ENCODE data around the gene SF3B1. TPM values are rescaled to one million over a fixed set of nuclear protein-coding genes. Genes with fewer than 3 reads are reported as not detected.

SF3B1 gene
- total and polyA plus RNA-seq, 7 experiments from 2014 or later: 130 to 737 (median 439) TPM

DNA sequence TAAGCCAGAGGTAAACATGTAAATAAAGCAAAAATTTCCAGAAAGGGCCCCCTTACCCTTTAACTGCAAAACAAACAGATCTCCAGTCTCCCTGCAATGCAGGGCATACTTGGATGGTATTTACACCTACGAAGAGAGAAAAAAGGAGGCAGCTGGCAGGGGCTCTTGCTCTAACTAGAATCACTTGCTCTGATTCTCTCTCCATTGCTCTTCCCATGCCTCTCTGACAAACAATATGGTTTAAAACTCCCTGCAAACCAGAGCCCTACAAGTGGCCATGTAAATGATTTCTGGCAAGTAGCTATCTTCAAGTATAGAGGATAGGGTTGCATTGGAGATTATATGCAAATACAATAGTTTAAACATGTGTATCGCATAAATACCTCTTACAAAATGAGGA is 35.9 kb downstream of the SF3B1 start:
- Histone ChIP-seq H3K36me3 (ENCODE audit: control insufficient read depth in 2 of 3, insufficient read depth in 3 of 3, low read length in 3 of 3) (peaks cover 70 to 98% (median 85%) of the 10 kb centered on the region in 3 experiments), H3K9me3 (ENCODE audit: control insufficient read depth in 2 of 3, low read length in 3 of 3) (no peaks in the 10 kb centered on the region), H3K27ac (ENCODE audit: low read depth, low read length) (no peak overlapping the region), H3K4me1 (ENCODE audit: control insufficient read depth in 2 of 2, insufficient read depth in 2 of 2, low read length in 2 of 2) (no peaks in the 10 kb centered on the region), H3K4me3 (ENCODE audit: low read length) (no peak overlapping the region), H3K27me3 (ENCODE audit: control insufficient read depth in 2 of 2, insufficient read depth in 2 of 2, low read length in 2 of 2) (no peaks in the 10 kb centered on the region)
- H3K4me3 Mint-ChIP-seq: no peak overlapping the region
- POLR2A ChIA-PET: no interaction called here
- H3K36me3 Mint-ChIP-seq: peaks cover 19 to 66% (median 50%) of the 10 kb centered on the region in 5 donors
- H3K4me1 Mint-ChIP-seq: peaks cover 0 to 5% (median 2%) of the 10 kb centered on the region in 7 donors
- CTCF ChIA-PET: interaction anchor here (0.6 kb wide), 1 partner anchor 365 kb away, joined by 3 read pairs; no protein-coding TSS in a partner anchor
- peak overlapping the region in 2 of 9 donors; percentile 17 to 48 for H3K27ac Mint-ChIP-seq
- no peak for ATAC-seq
- H3K27me3 Mint-ChIP-seq: no peaks in the 10 kb centered on the region
- intact Hi-C loops (cut with micrococcal nuclease): loop anchor here in 1 of 2 donors (10.0 kb wide), 1 partner anchor 554 kb away; no protein-coding TSS in a partner anchor
- H3K9me3 Mint-ChIP-seq: no peaks in the 10 kb centered on the region
- no peak for DNase-seq

DNA sequence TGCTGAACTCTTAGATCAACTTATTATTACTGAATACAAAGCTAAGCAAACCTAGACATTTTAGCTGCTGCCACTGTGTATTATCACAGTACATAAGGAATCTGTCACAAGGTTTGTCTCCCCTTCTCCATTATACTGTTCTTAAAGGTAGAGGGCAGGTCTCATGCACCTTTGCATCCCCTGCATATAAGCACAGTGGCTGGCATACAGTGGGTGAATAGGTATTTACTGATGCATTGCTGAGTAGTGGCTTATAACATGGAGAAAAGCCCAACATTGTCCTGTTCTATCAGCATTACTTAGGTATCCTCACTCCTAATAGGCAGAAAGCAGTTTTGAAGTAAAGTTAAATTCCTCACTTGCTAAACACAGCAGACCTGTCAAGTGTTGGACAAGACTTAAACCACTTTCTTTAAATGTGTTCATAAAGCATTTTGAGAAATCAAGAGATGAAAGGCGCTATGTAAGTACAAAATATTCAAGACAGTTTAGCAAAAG is 43.6 kb downstream of the SF3B1 start:
- intact Hi-C loops (cut with micrococcal nuclease): loop anchor here in 1 of 2 donors (10.0 kb wide), 1 partner anchor 546 kb away; no protein-coding TSS in a partner anchor
- Histone ChIP-seq H3K9me3 (ENCODE audit: control insufficient read depth in 2 of 3, low read length in 3 of 3) (no peaks in the 10 kb centered on the region), H3K4me1 (ENCODE audit: control insufficient read depth in 2 of 2, insufficient read depth in 2 of 2, low read length in 2 of 2) (no peaks in the 10 kb centered on the region), H3K36me3 (ENCODE audit: control insufficient read depth in 2 of 3, insufficient read depth in 3 of 3, low read length in 3 of 3) (peaks cover 15 to 48% (median 19%) of the 10 kb centered on the region in 3 experiments), H3K27ac (ENCODE audit: low read depth, low read length) (no peak overlapping the region), H3K27me3 (ENCODE audit: control insufficient read depth in 2 of 2, insufficient read depth in 2 of 2, low read length in 2 of 2) (no peaks in the 10 kb centered on the region), H3K4me3 (ENCODE audit: low read length) (no peak overlapping the region)
- H3K4me1 Mint-ChIP-seq: peaks cover 0 to 4% (median 0%) of the 10 kb centered on the region in 7 donors
- peak overlapping the region in 3 of 9 donors; percentile 34 to 56 (median 51) for H3K27ac Mint-ChIP-seq
- CTCF ChIA-PET: no interaction called here
- peaks cover 5 to 27% (median 16%) of the 10 kb centered on the region in 5 donors for H3K36me3 Mint-ChIP-seq
- no peak for ATAC-seq
- peaks cover 0 to 2% (median 0%) of the 10 kb centered on the region in 5 donors for H3K27me3 Mint-ChIP-seq
- no peaks in the 10 kb centered on the region for H3K9me3 Mint-ChIP-seq
- no peak overlapping the region for H3K4me3 Mint-ChIP-seq
- POLR2A ChIA-PET: interaction anchor here (1.2 kb wide), 1 partner anchor 8 kb away, joined by 3 read pairs; no protein-coding TSS in a partner anchor
- no peak for DNase-seq

DNA sequence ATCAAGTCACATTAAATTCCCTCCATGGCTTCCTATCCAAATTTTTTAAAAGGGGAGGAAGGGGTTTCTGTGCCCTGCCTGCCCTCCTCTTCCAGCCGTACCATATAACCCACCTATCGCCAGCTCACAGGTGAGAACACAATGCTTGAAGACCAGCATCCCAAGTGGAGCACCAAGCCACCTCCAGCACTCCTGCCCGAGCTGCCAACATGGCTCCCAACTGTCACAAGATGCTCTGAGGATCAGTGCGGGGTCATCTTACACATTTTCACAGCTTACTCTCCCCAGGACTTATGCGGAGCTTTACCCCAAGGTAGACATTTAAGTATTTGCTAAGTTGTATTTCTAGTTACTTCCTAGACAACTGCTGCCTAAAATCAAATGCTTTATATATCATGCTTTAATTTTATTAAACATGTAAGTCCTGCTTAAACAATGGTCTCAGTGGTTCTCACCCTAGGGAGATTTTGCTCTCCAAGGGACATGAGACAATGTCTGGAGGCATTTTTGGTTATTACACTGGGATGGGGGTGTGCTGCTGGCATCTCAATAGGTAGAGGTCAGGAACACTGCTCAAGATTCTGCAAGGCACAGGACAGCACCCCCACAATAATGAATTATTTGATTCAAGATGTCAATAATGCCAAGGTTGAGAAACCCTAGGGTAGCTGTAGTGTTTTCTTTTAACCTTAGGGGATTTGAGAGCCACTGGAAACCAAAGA is 45.8 kb downstream of the SF3B1 start:
- POLR2A ChIA-PET: interaction anchor here (0.5 to 0.8 kb wide), 3 partner anchors 17 to 331 kb away, joined by 4 to 5 read pairs (median 4); no protein-coding TSS in a partner anchor
- CTCF ChIA-PET: interaction anchor here (1.2 to 2.5 kb wide), 2 partner anchors 276 to 277 kb away, joined by 5 to 7 read pairs; no protein-coding TSS in a partner anchor

DNA sequence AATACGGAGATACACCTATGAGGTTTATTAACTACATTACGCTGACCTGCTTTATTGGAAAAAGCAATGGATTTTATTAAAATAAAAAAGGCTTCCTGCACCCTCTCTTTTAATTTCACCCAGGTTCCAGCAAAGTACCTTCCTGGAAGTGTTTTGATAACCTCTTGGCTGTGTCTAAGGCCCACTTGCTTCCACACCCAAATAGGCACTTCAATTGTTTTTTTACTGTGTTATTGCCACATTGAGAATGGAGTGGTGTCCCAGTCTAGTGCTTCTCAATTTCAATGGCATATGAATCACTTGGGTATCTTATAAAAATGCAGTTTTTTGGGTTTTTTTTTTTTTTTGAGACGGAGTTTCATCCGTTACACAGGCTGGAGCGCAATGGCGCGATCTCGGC is 47.6 kb downstream of the SF3B1 start:
- CTCF ChIA-PET: interaction anchor here (2.5 kb wide), 1 partner anchor 274 kb away, joined by 7 read pairs; no protein-coding TSS in a partner anchor
- H3K36me3 Mint-ChIP-seq: peaks cover 0 to 4% (median 4%) of the 10 kb centered on the region in 5 donors

More for the DNA sequence above, 45.8 kb downstream of the SF3B1 start:
- peaks cover 4 to 13% (median 11%) of the 10 kb centered on the region in 7 donors for H3K4me1 Mint-ChIP-seq
- intact Hi-C loops (cut with micrococcal nuclease): no loop called here
- no peaks in the 10 kb centered on the region for H3K27me3 ChIP-seq (ENCODE audit: control insufficient read depth in 2 of 2, insufficient read depth in 2 of 2, low read length in 2 of 2)
- H3K27me3 Mint-ChIP-seq: peaks cover 0 to 5% (median 0%) of the 10 kb centered on the region in 5 donors
- H3K4me3 Mint-ChIP-seq: no peak overlapping the region
- H3K4me3 ChIP-seq (ENCODE audit: low read length): no peak overlapping the region
- no peak for ATAC-seq
- no peak for DNase-seq
- no peaks in the 10 kb centered on the region for H3K4me1 ChIP-seq (ENCODE audit: control insufficient read depth in 2 of 2, insufficient read depth in 2 of 2, low read length in 2 of 2)
- no peak overlapping the region for H3K27ac ChIP-seq (ENCODE audit: low read depth, low read length)
- peaks cover 0 to 12% (median 8%) of the 10 kb centered on the region in 5 donors for H3K36me3 Mint-ChIP-seq
- H3K27ac Mint-ChIP-seq: peak overlapping the region in 4 of 9 donors; percentile 43 to 69 (median 65)
- H3K9me3 Mint-ChIP-seq: peaks cover 0 to 1% (median 0%) of the 10 kb centered on the region in 11 donors
- no peaks in the 10 kb centered on the region for H3K9me3 ChIP-seq (ENCODE audit: control insufficient read depth in 2 of 3, low read length in 3 of 3)
- H3K36me3 ChIP-seq (ENCODE audit: control insufficient read depth in 2 of 3, insufficient read depth in 3 of 3, low read length in 3 of 3): peaks cover 0 to 25% (median 9%) of the 10 kb centered on the region in 3 experiments

DNA sequence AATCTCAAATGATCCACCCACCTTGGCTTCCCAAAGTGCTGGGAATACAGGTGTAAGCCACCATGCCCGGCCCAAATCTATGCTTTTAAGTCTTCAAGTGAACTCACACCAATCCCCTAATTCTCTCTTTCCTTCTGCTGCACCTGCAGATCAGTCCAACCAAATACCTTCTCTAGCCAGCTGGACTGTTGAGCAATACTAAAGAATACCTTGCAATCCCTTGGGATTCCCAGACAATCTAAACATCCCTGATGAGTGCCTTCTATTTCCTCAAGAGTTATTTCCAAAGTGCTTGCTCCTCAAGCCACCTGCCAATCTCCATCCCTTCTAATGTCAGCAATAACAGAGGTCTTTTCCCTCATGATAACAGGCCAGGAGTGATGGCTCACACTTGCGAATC is 48.6 kb downstream of the SF3B1 start:
- peaks cover 0 to 1% (median 0%) of the 10 kb centered on the region in 11 donors for H3K9me3 Mint-ChIP-seq
- Histone ChIP-seq H3K4me1 (ENCODE audit: control insufficient read depth in 2 of 2, insufficient read depth in 2 of 2, low read length in 2 of 2) (no peaks in the 10 kb centered on the region), H3K27me3 (ENCODE audit: control insufficient read depth in 2 of 2, insufficient read depth in 2 of 2, low read length in 2 of 2) (no peaks in the 10 kb centered on the region), H3K27ac (ENCODE audit: low read depth, low read length) (no peak overlapping the region), H3K36me3 (ENCODE audit: control insufficient read depth in 2 of 3, insufficient read depth in 3 of 3, low read length in 3 of 3) (peaks cover 0 to 3% (median 3%) of the 10 kb centered on the region in 3 experiments), H3K9me3 (ENCODE audit: control insufficient read depth in 2 of 3, low read length in 3 of 3) (no peaks in the 10 kb centered on the region), H3K4me3 (ENCODE audit: low read length) (no peak overlapping the region)
- H3K27me3 Mint-ChIP-seq: peaks cover 0 to 8% (median 0%) of the 10 kb centered on the region in 5 donors
- intact Hi-C loops (cut with micrococcal nuclease): no loop called here
- H3K27ac Mint-ChIP-seq: no peak overlapping the region
- H3K36me3 Mint-ChIP-seq: peaks cover 0 to 4% (median under 1%) of the 10 kb centered on the region in 5 donors
- H3K4me3 Mint-ChIP-seq: no peak overlapping the region
- peaks cover 4 to 19% (median 16%) of the 10 kb centered on the region in 7 donors for H3K4me1 Mint-ChIP-seq
- ChIA-PET CTCF (interaction anchor here (0.5 kb wide), 1 partner anchor 598 kb away, joined by 4 read pairs; no protein-coding TSS in a partner anchor), POLR2A (no interaction called here)
- DNase-seq (no peak), ATAC-seq (no peak)

More for the DNA sequence above, 47.6 kb downstream of the SF3B1 start:
- peaks cover 0 to 11% (median 9%) of the 10 kb centered on the region in 3 experiments for H3K36me3 ChIP-seq (ENCODE audit: control insufficient read depth in 2 of 3, insufficient read depth in 3 of 3, low read length in 3 of 3)
- intact Hi-C loops (cut with micrococcal nuclease): no loop called here
- POLR2A ChIA-PET: no interaction called here
- H3K27ac Mint-ChIP-seq: peak overlapping the region in 3 of 9 donors; percentile 9 to 78 (median 56)
- DNase-seq (no peak), ATAC-seq (no peak)
- H3K9me3 Mint-ChIP-seq: peaks cover 0 to 1% (median 0%) of the 10 kb centered on the region in 11 donors
- no peak overlapping the region for H3K27ac ChIP-seq (ENCODE audit: low read depth, low read length)
- peaks cover 0 to 8% (median 0%) of the 10 kb centered on the region in 5 donors for H3K27me3 Mint-ChIP-seq
- no peaks in the 10 kb centered on the region for H3K4me1 ChIP-seq (ENCODE audit: control insufficient read depth in 2 of 2, insufficient read depth in 2 of 2, low read length in 2 of 2)
- no peaks in the 10 kb centered on the region for H3K27me3 ChIP-seq (ENCODE audit: control insufficient read depth in 2 of 2, insufficient read depth in 2 of 2, low read length in 2 of 2)
- no peak overlapping the region for H3K4me3 Mint-ChIP-seq
- H3K9me3 ChIP-seq (ENCODE audit: control insufficient read depth in 2 of 3, low read length in 3 of 3): no peaks in the 10 kb centered on the region
- H3K4me1 Mint-ChIP-seq: peaks cover 4 to 19% (median 16%) of the 10 kb centered on the region in 7 donors
- H3K4me3 ChIP-seq (ENCODE audit: low read length): no peak overlapping the region

DNA sequence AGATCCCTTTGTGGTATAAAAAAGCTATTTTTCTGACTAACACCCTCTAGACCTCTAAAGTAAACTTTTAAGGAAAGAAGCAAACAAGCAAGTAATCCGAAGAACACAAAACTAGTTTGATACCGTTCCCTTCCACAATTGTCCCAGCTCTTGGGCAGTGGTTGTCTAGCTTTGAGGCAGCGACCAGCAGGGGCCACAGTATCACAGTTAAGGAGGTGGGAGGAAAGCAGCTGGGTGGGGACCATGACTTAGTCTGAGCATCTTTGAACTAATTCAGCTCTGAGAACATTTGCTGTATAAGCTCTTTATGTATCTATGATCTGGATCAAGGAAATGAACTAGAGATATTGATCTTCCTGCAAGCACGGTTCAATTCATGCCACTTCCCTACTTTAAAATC is 51.0 kb downstream of the SF3B1 start:
- H3K9me3 ChIP-seq (ENCODE audit: control insufficient read depth in 2 of 3, low read length in 3 of 3): no peaks in the 10 kb centered on the region
- POLR2A ChIA-PET: interaction anchor here (0.6 to 1.3 kb wide), 5 partner anchors 8 to 270 kb away, joined by 3 to 4 read pairs (median 3); no protein-coding TSS in a partner anchor
- CTCF ChIA-PET: interaction anchor here (0.8 to 1.9 kb wide), 4 partner anchors 70 to 271 kb away, joined by 3 to 8 read pairs (median 4); no protein-coding TSS in a partner anchor
- H3K36me3 Mint-ChIP-seq: no peaks in the 10 kb centered on the region
- no peaks in the 10 kb centered on the region for H3K36me3 ChIP-seq (ENCODE audit: control insufficient read depth in 2 of 3, insufficient read depth in 3 of 3, low read length in 3 of 3)
- H3K4me1 ChIP-seq (ENCODE audit: control insufficient read depth in 2 of 2, insufficient read depth in 2 of 2, low read length in 2 of 2): no peaks in the 10 kb centered on the region
- H3K27ac Mint-ChIP-seq: peak overlapping the region in 1 of 9 donors; percentile 71
- H3K27ac ChIP-seq (ENCODE audit: low read depth, low read length): no peak overlapping the region
- peaks cover 4 to 17% (median 15%) of the 10 kb centered on the region in 7 donors for H3K4me1 Mint-ChIP-seq
- H3K4me3 ChIP-seq (ENCODE audit: low read length): no peak overlapping the region
- no peak for DNase-seq
- intact Hi-C loops (cut with micrococcal nuclease): no loop called here
- H3K9me3 Mint-ChIP-seq: peaks cover 0 to 1% (median 0%) of the 10 kb centered on the region in 11 donors
- peaks cover 0 to 14% (median 0%) of the 10 kb centered on the region in 5 donors for H3K27me3 Mint-ChIP-seq
- no peak overlapping the region for H3K4me3 Mint-ChIP-seq
- ATAC-seq: no peak
- no peaks in the 10 kb centered on the region for H3K27me3 ChIP-seq (ENCODE audit: control insufficient read depth in 2 of 2, insufficient read depth in 2 of 2, low read length in 2 of 2)

Data from naive thymus-derived CD4-positive, alpha-beta T cell (primary cell).